Measurements from ENCODE around the gene SLC25A34.
"Not testable (repeated sequence)": the region's sequence is repeated elsewhere in the genome, so short reads cannot be mapped to it uniquely, and the experiment has no call there.

The SLC25A34 gene

GRCh38 chr1:15736038-15736891 lies at the start of gene SLC25A34:
Gene SLC25A34 (plus strand): TSS chr1:15736258. CDS start chr1:15736486, 228 bp downstream.
- H3K4me3 ChIP-seq (ENCODE audit: low read depth, low read length): no peak within 1 kb of the TSS
- H3K4me1 ChIP-seq (ENCODE audit: control insufficient read depth, insufficient read depth, low read length): no peaks in the 10 kb centered on the region
- peaks cover 26% of the 10 kb centered on the region for H3K36me3 ChIP-seq (ENCODE audit: control insufficient read depth, insufficient read depth, low read length)
- H3K9ac ChIP-seq (ENCODE audit: low read depth, low read length): no peak within 1 kb of the TSS
- H3K9me3 ChIP-seq (ENCODE audit: control insufficient read depth, insufficient read depth, low read length): no peaks in the 10 kb centered on the region
- H3K27me3 ChIP-seq (ENCODE audit: control insufficient read depth, insufficient read depth, low read length): no peaks in the 10 kb centered on the region

GRCh38 chr1:15687446-15687845 lies 48.6 kb upstream of the SLC25A34 start:
- peaks cover 2% of the 10 kb centered on the region for H3K4me1 ChIP-seq (ENCODE audit: control insufficient read depth, insufficient read depth, low read length)
- no peaks in the 10 kb centered on the region for H3K27me3 ChIP-seq (ENCODE audit: control insufficient read depth, insufficient read depth, low read length)
- no peaks in the 10 kb centered on the region for H3K36me3 ChIP-seq (ENCODE audit: control insufficient read depth, insufficient read depth, low read length)
- no peaks in the 10 kb centered on the region for H3K9me3 ChIP-seq (ENCODE audit: control insufficient read depth, insufficient read depth, low read length)
- no peak overlapping the region for H3K4me3 ChIP-seq (ENCODE audit: low read depth, low read length)
- H3K9ac ChIP-seq (ENCODE audit: low read depth, low read length): no peak overlapping the region

GRCh38 chr1:15690317-15690716 lies 45.7 kb upstream of the SLC25A34 start:
- Histone ChIP-seq H3K9me3 (ENCODE audit: control insufficient read depth, insufficient read depth, low read length) (no peaks in the 10 kb centered on the region), H3K4me3 (ENCODE audit: low read depth, low read length) (no peak overlapping the region), H3K9ac (ENCODE audit: low read depth, low read length) (no peak overlapping the region), H3K36me3 (ENCODE audit: control insufficient read depth, insufficient read depth, low read length) (no peaks in the 10 kb centered on the region), H3K4me1 (ENCODE audit: control insufficient read depth, insufficient read depth, low read length) (peaks cover 2% of the 10 kb centered on the region), H3K27me3 (ENCODE audit: control insufficient read depth, insufficient read depth, low read length) (no peaks in the 10 kb centered on the region)

- Histone ChIP-seq H3K9ac (ENCODE audit: low read depth, low read length) (no peak overlapping the region), H3K4me3 (ENCODE audit: low read depth, low read length) (no peak overlapping the region), H3K36me3 (ENCODE audit: control insufficient read depth, insufficient read depth, low read length) (peaks cover under 1% of the 10 kb centered on the region), H3K27me3 (ENCODE audit: control insufficient read depth, insufficient read depth, low read length) (no peaks in the 10 kb centered on the region), H3K4me1 (ENCODE audit: control insufficient read depth, insufficient read depth, low read length) (peaks cover 2% of the 10 kb centered on the region), H3K9me3 (ENCODE audit: control insufficient read depth, insufficient read depth, low read length) (no peaks in the 10 kb centered on the region)
Measured at GRCh38 chr1:15691434-15692032, 44.5 kb upstream of the SLC25A34 start.

- Histone ChIP-seq H3K27me3 (ENCODE audit: control insufficient read depth, insufficient read depth, low read length) (no peaks in the 10 kb centered on the region), H3K9ac (ENCODE audit: low read depth, low read length) (no peak overlapping the region)
Measured at GRCh38 chr1:15692121-15692682, 43.9 kb upstream of the SLC25A34 start.

GRCh38 chr1:15693371-15693770 lies 42.7 kb upstream of the SLC25A34 start:
- H3K9ac ChIP-seq (ENCODE audit: low read depth, low read length): no peak overlapping the region
- no peaks in the 10 kb centered on the region for H3K27me3 ChIP-seq (ENCODE audit: control insufficient read depth, insufficient read depth, low read length)

More at GRCh38 chr1:15692121-15692682, 43.9 kb upstream of the SLC25A34 start:
- Histone ChIP-seq H3K4me1 (ENCODE audit: control insufficient read depth, insufficient read depth, low read length) (peaks cover 2% of the 10 kb centered on the region), H3K9me3 (ENCODE audit: control insufficient read depth, insufficient read depth, low read length) (no peaks in the 10 kb centered on the region), H3K36me3 (ENCODE audit: control insufficient read depth, insufficient read depth, low read length) (peaks cover 2% of the 10 kb centered on the region), H3K4me3 (ENCODE audit: low read depth, low read length) (no peak overlapping the region)

GRCh38 chr1:15696956-15697521 lies 39.0 kb upstream of the SLC25A34 start:
- no peaks in the 10 kb centered on the region for H3K9me3 ChIP-seq (ENCODE audit: control insufficient read depth, insufficient read depth, low read length)
- H3K36me3 ChIP-seq (ENCODE audit: control insufficient read depth, insufficient read depth, low read length): peaks cover 2% of the 10 kb centered on the region
- no peak overlapping the region for H3K4me3 ChIP-seq (ENCODE audit: low read depth, low read length)
- H3K27me3 ChIP-seq (ENCODE audit: control insufficient read depth, insufficient read depth, low read length): no peaks in the 10 kb centered on the region
- peaks cover 2% of the 10 kb centered on the region for H3K4me1 ChIP-seq (ENCODE audit: control insufficient read depth, insufficient read depth, low read length)
- H3K9ac ChIP-seq (ENCODE audit: low read depth, low read length): no peak overlapping the region

More at GRCh38 chr1:15693371-15693770, 42.7 kb upstream of the SLC25A34 start:
- peaks cover 2% of the 10 kb centered on the region for H3K4me1 ChIP-seq (ENCODE audit: control insufficient read depth, insufficient read depth, low read length)
- H3K9me3 ChIP-seq (ENCODE audit: control insufficient read depth, insufficient read depth, low read length): no peaks in the 10 kb centered on the region
- peaks cover 2% of the 10 kb centered on the region for H3K36me3 ChIP-seq (ENCODE audit: control insufficient read depth, insufficient read depth, low read length)
- no peak overlapping the region for H3K4me3 ChIP-seq (ENCODE audit: low read depth, low read length)

GRCh38 chr1:15698201-15698600 lies 37.9 kb upstream of the SLC25A34 start:
- Histone ChIP-seq H3K4me1 (ENCODE audit: control insufficient read depth, insufficient read depth, low read length) (no peaks in the 10 kb centered on the region), H3K27me3 (ENCODE audit: control insufficient read depth, insufficient read depth, low read length) (no peaks in the 10 kb centered on the region), H3K4me3 (ENCODE audit: low read depth, low read length) (no peak overlapping the region), H3K9me3 (ENCODE audit: control insufficient read depth, insufficient read depth, low read length) (no peaks in the 10 kb centered on the region), H3K36me3 (ENCODE audit: control insufficient read depth, insufficient read depth, low read length) (peaks cover 2% of the 10 kb centered on the region), H3K9ac (ENCODE audit: low read depth, low read length) (no peak overlapping the region)

GRCh38 chr1:15699321-15699720 lies 36.7 kb upstream of the SLC25A34 start:
- not testable (repeated sequence) for H3K27me3 ChIP-seq (ENCODE audit: control insufficient read depth, insufficient read depth, low read length); H3K4me3 ChIP-seq (ENCODE audit: low read depth, low read length); H3K9ac ChIP-seq (ENCODE audit: low read depth, low read length)

GRCh38 chr1:15700508-15700907 lies 35.5 kb upstream of the SLC25A34 start:
- no peaks in the 10 kb centered on the region for H3K27me3 ChIP-seq (ENCODE audit: control insufficient read depth, insufficient read depth, low read length)

More at GRCh38 chr1:15699321-15699720, 36.7 kb upstream of the SLC25A34 start:
- not testable (repeated sequence) for H3K4me1 ChIP-seq (ENCODE audit: control insufficient read depth, insufficient read depth, low read length); H3K36me3 ChIP-seq (ENCODE audit: control insufficient read depth, insufficient read depth, low read length); H3K9me3 ChIP-seq (ENCODE audit: control insufficient read depth, insufficient read depth, low read length)

GRCh38 chr1:15701784-15702183 lies 34.3 kb upstream of the SLC25A34 start:
- Histone ChIP-seq H3K9me3 (ENCODE audit: control insufficient read depth, insufficient read depth, low read length) (no peaks in the 10 kb centered on the region), H3K36me3 (ENCODE audit: control insufficient read depth, insufficient read depth, low read length) (no peaks in the 10 kb centered on the region), H3K4me1 (ENCODE audit: control insufficient read depth, insufficient read depth, low read length) (no peaks in the 10 kb centered on the region), H3K27me3 (ENCODE audit: control insufficient read depth, insufficient read depth, low read length) (no peaks in the 10 kb centered on the region), H3K9ac (ENCODE audit: low read depth, low read length) (no peak overlapping the region), H3K4me3 (ENCODE audit: low read depth, low read length) (no peak overlapping the region)

More at GRCh38 chr1:15700508-15700907, 35.5 kb upstream of the SLC25A34 start:
- H3K4me1 ChIP-seq (ENCODE audit: control insufficient read depth, insufficient read depth, low read length): no peaks in the 10 kb centered on the region
- no peak overlapping the region for H3K9ac ChIP-seq (ENCODE audit: low read depth, low read length)
- H3K4me3 ChIP-seq (ENCODE audit: low read depth, low read length): no peak overlapping the region
- H3K9me3 ChIP-seq (ENCODE audit: control insufficient read depth, insufficient read depth, low read length): no peaks in the 10 kb centered on the region
- H3K36me3 ChIP-seq (ENCODE audit: control insufficient read depth, insufficient read depth, low read length): peaks cover 2% of the 10 kb centered on the region

Measured in iPS-15b (cell line).